Mesodermal cell (in vitro differentiated cells): Measurements from ENCODE around the gene RAP1A.
A peak's percentile ranks its signal among the peaks of the same experiment; 100 is the strongest.

ENCODE experiments used
- H3K27ac ChIP-seq: 2 replicates; pipeline ENCODE4 v1.7.0; 2013; ENCODE audit warnings: mild to moderate bottlenecking, low read depth, low read length, moderate library complexity; ENCODE audit not compliant: severe bottlenecking
- H3K36me3 ChIP-seq: 2 replicates; pipeline ENCODE4 v1.7.1; 2013; ENCODE audit warnings: mild to moderate bottlenecking, low read length, moderate library complexity; ENCODE audit not compliant: control insufficient read depth, insufficient read depth
- H3K4me1 ChIP-seq: one replicate; pipeline ENCODE4 v1.7.1; 2013; ENCODE audit warnings: mild to moderate bottlenecking, low read length; ENCODE audit not compliant: insufficient read depth, control insufficient read depth, poor library complexity, severe bottlenecking
- H3K4me3 ChIP-seq: 2 replicates; pipeline ENCODE4 v1.7.0; 2013; ENCODE audit warnings: low read length, control low read depth, mild to moderate bottlenecking; ENCODE audit not compliant: insufficient read depth, poor library complexity, severe bottlenecking; ENCODE audit errors: extremely low read depth
- H3K9me3 ChIP-seq: 2 replicates; pipeline ENCODE4 v1.7.1; 2013; ENCODE audit warnings: mild to moderate bottlenecking, low read length, moderate library complexity; ENCODE audit not compliant: control insufficient read depth
- WGBS, 2 experiments: methylation state at CpG; one replicate each; pipeline ENCODE4 v1.1.5; 2013; ENCODE audit warnings: missing lambda C conversion rate in 2 of 2; ENCODE audit not compliant: insufficient coverage in 2 of 2; 5-methylcytosine and 5-hydroxymethylcytosine counted together

The RAP1A gene

DNA sequence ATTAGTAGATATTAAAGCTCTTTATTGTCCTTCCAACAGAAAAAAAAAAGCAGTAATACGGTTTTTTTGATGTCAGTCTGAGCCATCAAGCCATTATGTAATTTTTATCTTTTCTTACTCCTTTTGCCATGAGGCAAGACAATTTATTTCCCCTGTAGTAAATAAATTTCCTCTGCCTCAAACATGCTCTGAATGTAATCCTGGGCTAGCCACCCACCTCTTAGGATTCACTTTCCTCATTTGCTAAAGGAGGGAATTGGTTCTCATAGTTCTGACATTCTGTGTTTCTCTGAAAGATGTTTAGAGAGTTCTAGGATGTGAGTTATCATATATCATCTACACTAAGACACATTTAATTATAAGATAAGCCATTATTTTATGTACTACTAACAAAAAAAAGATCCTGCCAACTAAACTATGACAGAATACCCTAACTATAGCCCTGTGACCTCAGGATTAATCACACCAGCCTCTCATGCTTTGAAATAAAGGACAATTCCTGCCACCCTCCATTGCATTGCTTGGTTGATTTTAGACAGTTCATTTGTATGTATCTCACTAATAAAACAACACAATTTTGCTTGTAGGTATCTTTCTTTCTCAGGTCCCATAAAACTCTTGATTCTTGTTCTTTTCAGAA, 34.0 kb upstream of the RAP1A start:
- Histone ChIP-seq H3K4me3 (no peak overlapping the region), H3K36me3 (no peaks in the 10 kb centered on the region), H3K27ac (no peak overlapping the region), H3K4me1 (no peaks in the 10 kb centered on the region), H3K9me3 (no peaks in the 10 kb centered on the region)
- WGBS, 2 experiments = 83% methylated on average over 1 of the region's 1 CpG; no CpG with 5 or more reads in 1 of the 2 experiments

GRCh38 chr1:111586112-111586511, 33.5 kb upstream of the RAP1A start:
- Histone ChIP-seq H3K36me3 (no peaks in the 10 kb centered on the region), H3K4me1 (no peaks in the 10 kb centered on the region), H3K9me3 (no peaks in the 10 kb centered on the region), H3K27ac (no peak overlapping the region), H3K4me3 (no peak overlapping the region)
- 100% methylated on average over 1 of the region's 2 CpGs; no CpG with 5 or more reads in 1 of the 2 experiments for WGBS, 2 experiments

DNA sequence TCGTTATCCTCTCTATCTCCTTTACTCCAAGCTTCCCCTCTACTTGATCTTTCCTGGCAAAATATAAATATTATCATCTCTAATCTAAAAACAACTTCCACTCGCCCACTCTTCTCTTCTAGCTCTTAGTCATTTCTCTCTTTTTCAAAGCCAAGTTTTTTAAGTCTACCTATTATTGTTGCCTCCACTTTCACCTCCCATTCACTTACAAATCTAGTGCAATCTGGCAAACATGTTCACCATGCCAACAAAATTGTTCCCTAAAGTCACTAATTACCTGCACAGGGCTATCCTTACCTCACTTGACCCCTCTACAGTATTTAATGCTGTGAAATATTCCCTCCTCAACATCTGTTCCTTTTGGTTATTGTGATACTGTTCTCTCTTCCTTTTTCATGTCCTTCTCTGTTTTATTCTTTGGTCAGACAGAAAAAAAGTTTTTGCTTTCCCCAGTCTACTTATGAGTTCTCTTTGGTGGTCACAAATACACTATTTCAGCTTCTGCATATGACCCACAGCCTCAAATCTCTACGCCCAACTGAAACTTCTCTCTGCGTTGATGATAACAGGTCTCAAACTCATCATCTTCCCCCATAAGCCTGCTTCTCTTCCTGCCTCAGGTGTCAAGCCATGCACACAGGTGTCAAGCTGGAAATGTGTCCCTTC, 31.9 kb upstream of the RAP1A start:
- 78 to 80% methylated on average over 4 of the region's 4 CpGs for WGBS, 2 experiments

GRCh38 chr1:111591937-111592336, 27.7 kb upstream of the RAP1A start:
- H3K36me3 ChIP-seq = no peaks in the 10 kb centered on the region
- no peak overlapping the region for H3K27ac ChIP-seq
- H3K4me3 ChIP-seq = no peak overlapping the region
- H3K4me1 ChIP-seq = peaks cover 20% of the 10 kb centered on the region
- H3K9me3 ChIP-seq = no peaks in the 10 kb centered on the region
- WGBS, 2 experiments = 95% methylated on average over 4 of the region's 6 CpGs; no CpG with 5 or more reads in 1 of the 2 experiments

More for the DNA sequence above, 31.9 kb upstream of the RAP1A start:
- no peaks in the 10 kb centered on the region for H3K9me3 ChIP-seq
- no peaks in the 10 kb centered on the region for H3K36me3 ChIP-seq
- no peak overlapping the region for H3K27ac ChIP-seq
- H3K4me3 ChIP-seq = no peak overlapping the region
- peaks cover 8% of the 10 kb centered on the region for H3K4me1 ChIP-seq

DNA sequence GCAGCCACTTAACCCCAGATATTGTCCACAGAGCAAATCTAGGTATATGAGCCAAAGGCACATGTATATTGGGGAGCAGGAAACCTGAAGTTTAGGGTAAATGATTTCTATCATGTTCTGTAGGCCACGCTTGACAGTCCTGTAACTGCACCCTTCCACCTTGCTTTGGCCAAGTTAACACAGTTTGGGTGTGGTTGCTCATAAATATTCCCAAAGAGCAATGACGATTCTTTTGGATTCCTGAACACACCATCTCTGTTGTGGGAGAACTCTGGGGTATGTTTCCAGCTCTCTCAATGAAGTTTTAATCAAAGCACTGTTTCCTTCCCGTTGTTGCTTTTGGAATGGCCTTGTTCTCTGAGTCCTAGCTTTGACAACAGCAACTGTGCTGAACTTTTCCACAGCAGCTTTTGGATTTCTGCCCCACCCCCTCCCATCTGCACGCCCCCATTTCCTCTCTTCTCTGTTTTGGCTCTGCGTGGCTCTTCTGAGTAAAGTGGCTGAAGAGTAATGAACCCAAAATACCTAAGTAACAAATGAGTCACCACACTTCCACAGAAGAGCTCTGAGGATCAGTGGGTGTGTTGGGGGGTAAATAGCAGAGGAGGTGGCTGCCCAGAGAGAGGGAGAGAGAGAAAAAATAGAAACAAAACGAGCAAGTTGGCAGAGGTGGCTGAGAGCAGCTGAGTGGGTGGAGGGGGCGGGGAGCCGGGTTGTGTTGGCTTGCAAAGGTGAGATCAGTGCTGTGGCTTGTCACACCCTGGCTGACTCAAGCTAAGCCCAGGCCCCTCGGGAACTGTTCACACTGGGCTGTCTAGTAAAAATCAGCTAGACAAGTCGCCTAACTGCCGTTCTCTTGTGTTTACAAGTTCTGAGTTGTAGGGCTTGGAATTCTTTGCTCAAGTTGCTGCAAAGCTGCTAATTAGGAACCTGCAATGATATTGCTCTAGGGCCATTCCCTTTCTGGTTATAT, 26.9 kb upstream of the RAP1A start:
- Histone ChIP-seq H3K27ac (peak overlapping the region; percentile 88), H3K9me3 (no peaks in the 10 kb centered on the region), H3K36me3 (no peaks in the 10 kb centered on the region), H3K4me1 (peaks cover 20% of the 10 kb centered on the region), H3K4me3 (no peak overlapping the region)
- WGBS, 2 experiments = 32 to 38% methylated on average over 8 to 9 of the region's 11 CpGs

- Histone ChIP-seq H3K27ac (peak overlapping the region; percentile 88), H3K4me1 (peaks cover 20% of the 10 kb centered on the region), H3K9me3 (no peaks in the 10 kb centered on the region), H3K36me3 (no peaks in the 10 kb centered on the region), H3K4me3 (no peak overlapping the region)
- 76 to 83% methylated on average over 1 to 3 of the region's 5 CpGs for WGBS, 2 experiments
Observed at GRCh38 chr1:111593403-111594305, 25.9 kb upstream of the RAP1A start.

GRCh38 chr1:111594306-111594693, 25.3 kb upstream of the RAP1A start:
- H3K9me3 ChIP-seq = no peaks in the 10 kb centered on the region
- H3K27ac ChIP-seq = no peak overlapping the region
- 94 to 98% methylated on average over 4 of the region's 4 CpGs for WGBS, 2 experiments
- peaks cover 20% of the 10 kb centered on the region for H3K4me1 ChIP-seq
- H3K4me3 ChIP-seq = no peak overlapping the region
- H3K36me3 ChIP-seq = no peaks in the 10 kb centered on the region

DNA sequence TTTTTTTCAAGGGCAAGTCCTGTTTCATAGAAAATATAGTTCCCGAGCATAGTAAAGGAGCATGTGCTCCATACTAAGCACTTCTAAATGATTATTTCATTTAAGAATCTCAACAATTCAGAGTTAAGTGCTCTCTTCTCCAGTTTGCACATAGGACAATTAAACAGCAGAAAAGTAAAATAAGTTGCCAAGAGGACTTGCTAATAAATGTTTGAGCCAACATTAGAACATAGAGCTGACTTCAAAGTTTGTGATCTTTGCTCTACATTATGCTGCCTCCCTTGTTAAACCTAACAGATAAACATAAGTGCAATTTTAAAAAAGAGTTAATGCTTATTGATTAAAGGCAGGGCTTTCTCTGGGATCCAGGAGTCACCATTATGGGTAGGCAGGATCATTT, 23.8 kb upstream of the RAP1A start:
- Histone ChIP-seq H3K4me1 (peaks cover 20% of the 10 kb centered on the region), H3K36me3 (no peaks in the 10 kb centered on the region), H3K4me3 (no peak overlapping the region), H3K27ac (no peak overlapping the region), H3K9me3 (no peaks in the 10 kb centered on the region)
- no CpG with 5 or more reads among the region's 1 CpG for WGBS, 2 experiments

- H3K9me3 ChIP-seq = no peaks in the 10 kb centered on the region
- no CpG with 5 or more reads among the region's 1 CpG for WGBS, 2 experiments
- H3K4me1 ChIP-seq = peaks cover 20% of the 10 kb centered on the region
- H3K4me3 ChIP-seq = no peak overlapping the region
- H3K27ac ChIP-seq = no peak overlapping the region
- H3K36me3 ChIP-seq = no peaks in the 10 kb centered on the region
Observed at GRCh38 chr1:111596499-111596898, 23.1 kb upstream of the RAP1A start.

DNA sequence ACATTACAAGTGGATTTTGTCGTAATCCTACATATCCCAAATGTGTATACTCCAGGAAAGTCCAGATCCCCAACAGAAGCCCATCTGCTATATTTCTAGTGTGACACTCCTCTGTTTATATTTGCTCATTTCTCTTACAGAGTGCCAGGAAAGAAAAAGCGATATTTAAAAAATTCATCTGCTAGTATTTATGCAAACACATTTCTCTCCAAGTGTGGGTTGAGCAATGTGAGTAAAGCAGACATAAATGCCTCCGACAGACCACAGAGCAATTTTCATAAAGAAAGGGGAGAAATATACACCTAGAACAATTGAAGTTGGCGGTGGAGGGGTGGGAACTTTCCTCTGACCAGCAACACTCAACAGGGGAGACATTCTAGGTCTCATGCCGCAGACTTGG, 22.2 kb upstream of the RAP1A start:
- no peak overlapping the region for H3K4me3 ChIP-seq
- no peaks in the 10 kb centered on the region for H3K9me3 ChIP-seq
- peaks cover 14% of the 10 kb centered on the region for H3K4me1 ChIP-seq
- WGBS, 2 experiments = 94 to 100% methylated on average over 1 to 3 of the region's 5 CpGs
- no peak overlapping the region for H3K27ac ChIP-seq
- H3K36me3 ChIP-seq = no peaks in the 10 kb centered on the region
